GM12874 (cell line): Measurements from ENCODE around the gene OR56B4.

Experiments used
- CTCF ChIP-seq: IDR thresholded peaks from 2 replicates; pipeline ENCODE4 v1.5.1; 2011; ENCODE audit warnings: low read depth, mild to moderate bottlenecking, control low read depth, low read length, moderate library complexity; ENCODE audit not compliant: insufficient read depth

Gene OR56B4

GRCh38 chr11:6156628-6157359 is 49.3 kb downstream of the OR56B4 start:
- TF ChIP-seq CTCF: no peak
